Measurements from ENCODE around the gene ANKRD11. TPM values are rescaled to one million over a fixed set of nuclear protein-coding genes. Genes with fewer than 3 reads are reported as not detected.

The ANKRD11 gene
- total RNA-seq, 1 donor from 2014 or later, result 165 TPM

GRCh38 chr16:89315791-89316581 lies 174.4 kb downstream of the ANKRD11 start:
- peak; percentile 28 for DNase-seq (ENCODE audit: low spot score)
- peaks cover 47% of the 10 kb centered on the region for H3K36me3 Mint-ChIP-seq (ENCODE audit: low read depth, unreplicated experiment)
- peak overlapping the region; percentile 78 for H3K4me3 Mint-ChIP-seq (ENCODE audit: unreplicated experiment)
- TF ChIP-seq CTCF (IDR thresholded peaks at IDR 0.05; ENCODE audit: unreplicated experiment), result no peak
- H3K4me1 Mint-ChIP-seq (ENCODE audit: unreplicated experiment), result peaks cover 69% of the 10 kb centered on the region
- no peaks in the 10 kb centered on the region for H3K9me3 Mint-ChIP-seq (ENCODE audit: unreplicated experiment)
- peaks cover 53% of the 10 kb centered on the region for H3K27me3 Mint-ChIP-seq (ENCODE audit: unreplicated experiment)
- H3K27ac Mint-ChIP-seq (ENCODE audit: unreplicated experiment), result peak overlapping the region; percentile 94

- DNase-seq (ENCODE audit: low spot score), result no peak
- TF ChIP-seq CTCF (IDR thresholded peaks at IDR 0.05; ENCODE audit: unreplicated experiment), result no peak
- H3K4me1 Mint-ChIP-seq (ENCODE audit: unreplicated experiment), result peaks cover 70% of the 10 kb centered on the region
- H3K27me3 Mint-ChIP-seq (ENCODE audit: unreplicated experiment), result peaks cover 50% of the 10 kb centered on the region
- H3K4me3 Mint-ChIP-seq (ENCODE audit: unreplicated experiment), result no peak overlapping the region
- peaks cover 48% of the 10 kb centered on the region for H3K36me3 Mint-ChIP-seq (ENCODE audit: low read depth, unreplicated experiment)
- H3K27ac Mint-ChIP-seq (ENCODE audit: unreplicated experiment), result peak overlapping the region; percentile 94
- H3K9me3 Mint-ChIP-seq (ENCODE audit: unreplicated experiment), result no peaks in the 10 kb centered on the region
Measured at GRCh38 chr16:89315271-89315670, 175.1 kb downstream of the ANKRD11 start.

GRCh38 chr16:89314854-89315253 lies 175.5 kb downstream of the ANKRD11 start:
- Mint-ChIP-seq H3K4me3 (ENCODE audit: unreplicated experiment) (peak overlapping the region; percentile 34), H3K4me1 (ENCODE audit: unreplicated experiment) (peaks cover 70% of the 10 kb centered on the region), H3K9me3 (ENCODE audit: unreplicated experiment) (no peaks in the 10 kb centered on the region), H3K27me3 (ENCODE audit: unreplicated experiment) (peaks cover 53% of the 10 kb centered on the region), H3K36me3 (ENCODE audit: low read depth, unreplicated experiment) (peaks cover 52% of the 10 kb centered on the region), H3K27ac (ENCODE audit: unreplicated experiment) (peak overlapping the region; percentile 58)
- no peak for TF ChIP-seq CTCF (IDR thresholded peaks at IDR 0.05; ENCODE audit: unreplicated experiment)
- DNase-seq (ENCODE audit: low spot score), result no peak

GRCh38 chr16:89314357-89314756 lies 176.0 kb downstream of the ANKRD11 start:
- Mint-ChIP-seq H3K4me1 (ENCODE audit: unreplicated experiment) (peaks cover 71% of the 10 kb centered on the region), H3K36me3 (ENCODE audit: low read depth, unreplicated experiment) (peaks cover 52% of the 10 kb centered on the region), H3K27ac (ENCODE audit: unreplicated experiment) (peak overlapping the region; percentile 80), H3K9me3 (ENCODE audit: unreplicated experiment) (no peaks in the 10 kb centered on the region), H3K27me3 (ENCODE audit: unreplicated experiment) (peaks cover 50% of the 10 kb centered on the region), H3K4me3 (ENCODE audit: unreplicated experiment) (peak overlapping the region; percentile 34)
- DNase-seq (ENCODE audit: low spot score), result no peak
- TF ChIP-seq CTCF (IDR thresholded peaks at IDR 0.05; ENCODE audit: unreplicated experiment), result no peak

GRCh38 chr16:89313583-89313982 lies 176.8 kb downstream of the ANKRD11 start:
- Mint-ChIP-seq H3K36me3 (ENCODE audit: low read depth, unreplicated experiment) (peaks cover 48% of the 10 kb centered on the region), H3K4me1 (ENCODE audit: unreplicated experiment) (peaks cover 66% of the 10 kb centered on the region), H3K27ac (ENCODE audit: unreplicated experiment) (peak overlapping the region; percentile 80), H3K9me3 (ENCODE audit: unreplicated experiment) (no peaks in the 10 kb centered on the region), H3K4me3 (ENCODE audit: unreplicated experiment) (peak overlapping the region; percentile 22), H3K27me3 (ENCODE audit: unreplicated experiment) (peaks cover 45% of the 10 kb centered on the region)
- DNase-seq (ENCODE audit: low spot score), result no peak
- no peak for TF ChIP-seq CTCF (IDR thresholded peaks at IDR 0.05; ENCODE audit: unreplicated experiment)
